Measurements from ENCODE around the gene SMAD3. TPM values are rescaled to one million over a fixed set of nuclear protein-coding genes. Genes with fewer than 3 reads are reported as not detected.

Gene SMAD3
- total and polyA plus RNA-seq, 2 of the 4 experiments (the other 2 are of a cell fraction) = 71.0 to 177 TPM

- H3K4me3 ChIP-seq (ENCODE audit: insufficient read depth, low read depth, low read length) = no peak overlapping the region
- no peak overlapping the region for H3K23ac ChIP-seq (ENCODE audit: low read depth, low read length)
- no peaks in the 10 kb centered on the region for H4K20me1 ChIP-seq (ENCODE audit: insufficient read depth, low read length)
- 0 out of 4 replicates have a peak, but pooled peaks cover 0 to 3% of the 10 kb centered on the region in 2 experiments for H3K79me1 ChIP-seq (ENCODE audit: low read depth in 1 of 2, low read length in 2 of 2)
- no peak overlapping the region for H4K8ac ChIP-seq (ENCODE audit: low read depth in 2 of 2, low read length in 2 of 2)
- H2BK120ac ChIP-seq (ENCODE audit: low read depth, low read length) = 0 out of 2 replicates have a peak overlapping the region, but pooled peaks have one; percentile 22
- H2BK5ac ChIP-seq (ENCODE audit: low read depth, low read length, poor library complexity, severe bottlenecking) = no peak overlapping the region
- ATAC-seq (ENCODE audit: low read depth) (no peak), DNase-seq (no peak)
- no peak overlapping the region for H3K27ac ChIP-seq (ENCODE audit: insufficient read depth, low read length)
- no peaks in the 10 kb centered on the region for H3K36me3 ChIP-seq (ENCODE audit: control insufficient read depth, insufficient read depth, low read length)
- BruUV-seq (replicated peaks) = no TSS peak
- H2BK20ac ChIP-seq (ENCODE audit: low read depth, low read length) = no peak overlapping the region
- H3K9ac ChIP-seq (ENCODE audit: low read depth, low read length) = no peak overlapping the region
- H3K9me3 ChIP-seq (ENCODE audit: control insufficient read depth, insufficient read depth, low read length) = no peaks in the 10 kb centered on the region
- H3K9me1 ChIP-seq (ENCODE audit: insufficient read depth, low read length) = peaks cover 5% of the 10 kb centered on the region; the same call in 1 of the 2 replicates
- peaks cover 13% of the 10 kb centered on the region for H3K4me1 ChIP-seq (ENCODE audit: control insufficient read depth, insufficient read depth, low read length)
- in situ Hi-C loops (cut with MboI; ENCODE audit: low sequenced_read_pairs) = no loop called here
- H2AK5ac ChIP-seq (ENCODE audit: low read depth, low read length) = peak overlapping the region; percentile 44
- no peak overlapping the region for H3K18ac ChIP-seq (ENCODE audit: low read depth, low read length)
- no peak overlapping the region for H3K4me2 ChIP-seq (ENCODE audit: low read depth, low read length)
- H2BK15ac ChIP-seq (ENCODE audit: low read depth, low read length) = no peak overlapping the region
- H3K14ac ChIP-seq (replicated peaks; ENCODE audit: low read depth, low read length) = no peak overlapping the region
- H2AK9ac ChIP-seq (replicated peaks; ENCODE audit: low read depth, low read length, poor library complexity) = no peak overlapping the region
- peak overlapping the region; percentile 53 for H2AFZ ChIP-seq (replicated peaks; ENCODE audit: low read length, poor library complexity)
- no peak overlapping the region for H3K56ac ChIP-seq (ENCODE audit: extremely low read depth, insufficient read depth, low read length)
- H4K91ac ChIP-seq (ENCODE audit: insufficient read depth, low read depth, low read length) = no peak overlapping the region
- intact Hi-C loops (cut with micrococcal nuclease) = no loop called here
- 71% methylated on average over 4 of the region's 12 CpGs; no CpG with 5 or more reads in 1 of the 2 experiments for WGBS, 2 experiments (ENCODE audit: extremely low coverage in 2 of 2, insufficient read length in 1 of 2)
- H3K27me3 ChIP-seq (ENCODE audit: control insufficient read depth, insufficient read depth, low read length) = peaks cover 4% of the 10 kb centered on the region; the same call in 1 of the 2 replicates
- POLR2A ChIA-PET (ENCODE audit: unreplicated experiment) = no interaction called here
- no peak overlapping the region for H4K5ac ChIP-seq (ENCODE audit: low read depth, low read length)
- H3K4ac ChIP-seq (ENCODE audit: low read depth, low read length) = no peak overlapping the region
- CTCF ChIA-PET = no interaction called here
- TF ChIP-seq FOS (IDR thresholded peaks at IDR 0.05; ENCODE audit: low read depth, low read length) (no peak), CHD1 (IDR thresholded peaks at IDR 0.05; ENCODE audit: low read depth, low read length) (no peak), POLR2A (IDR thresholded peaks at IDR 0.05; ENCODE audit: low read depth, low read length) (no peak), SMC3 (IDR thresholded peaks at IDR 0.05; ENCODE audit: low read depth, low read length) (no peak), RAD21 (IDR thresholded peaks at IDR 0.05; ENCODE audit: low read length) (no peak), NFE2L2 (IDR thresholded peaks at IDR 0.05; ENCODE audit: low read depth, low read length) (no peak), MXI1 (IDR thresholded peaks at IDR 0.05; ENCODE audit: borderline replicate concordance, low read depth, low read length) (no peak), RCOR1 (IDR thresholded peaks at IDR 0.05; ENCODE audit: insufficient replicate concordance, low read length) (no peak), RFX5 (IDR thresholded peaks at IDR 0.05; ENCODE audit: low read depth, low read length) (no peak), MAFK (IDR thresholded peaks at IDR 0.05; ENCODE audit: low read depth, low read length) (no peak), USF2 (IDR thresholded peaks at IDR 0.05; ENCODE audit: low read depth, low read length) (no peak), MAZ (IDR thresholded peaks at IDR 0.05; ENCODE audit: borderline replicate concordance, low read depth, low read length) (no peak), BHLHE40 (IDR thresholded peaks at IDR 0.05; ENCODE audit: low read depth, low read length) (no peak), CEBPB (IDR thresholded peaks at IDR 0.05; ENCODE audit: low read depth, low read length) (no peak)
- TF ChIP-seq, protein P1, sequence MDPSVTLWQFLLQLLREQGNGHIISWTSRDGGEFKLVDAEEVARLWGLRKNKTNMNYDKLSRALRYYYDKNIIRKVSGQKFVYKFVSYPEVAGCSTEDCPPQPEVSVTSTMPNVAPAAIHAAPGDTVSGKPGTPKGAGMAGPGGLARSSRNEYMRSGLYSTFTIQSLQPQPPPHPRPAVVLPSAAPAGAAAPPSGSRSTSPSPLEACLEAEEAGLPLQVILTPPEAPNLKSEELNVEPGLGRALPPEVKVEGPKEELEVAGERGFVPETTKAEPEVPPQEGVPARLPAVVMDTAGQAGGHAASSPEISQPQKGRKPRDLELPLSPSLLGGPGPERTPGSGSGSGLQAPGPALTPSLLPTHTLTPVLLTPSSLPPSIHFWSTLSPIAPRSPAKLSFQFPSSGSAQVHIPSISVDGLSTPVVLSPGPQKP (IDR thresholded peaks at IDR 0.05; ENCODE audit: borderline replicate concordance, low read depth, low read length) = no peak
- TF ChIP-seq, protein P2, sequence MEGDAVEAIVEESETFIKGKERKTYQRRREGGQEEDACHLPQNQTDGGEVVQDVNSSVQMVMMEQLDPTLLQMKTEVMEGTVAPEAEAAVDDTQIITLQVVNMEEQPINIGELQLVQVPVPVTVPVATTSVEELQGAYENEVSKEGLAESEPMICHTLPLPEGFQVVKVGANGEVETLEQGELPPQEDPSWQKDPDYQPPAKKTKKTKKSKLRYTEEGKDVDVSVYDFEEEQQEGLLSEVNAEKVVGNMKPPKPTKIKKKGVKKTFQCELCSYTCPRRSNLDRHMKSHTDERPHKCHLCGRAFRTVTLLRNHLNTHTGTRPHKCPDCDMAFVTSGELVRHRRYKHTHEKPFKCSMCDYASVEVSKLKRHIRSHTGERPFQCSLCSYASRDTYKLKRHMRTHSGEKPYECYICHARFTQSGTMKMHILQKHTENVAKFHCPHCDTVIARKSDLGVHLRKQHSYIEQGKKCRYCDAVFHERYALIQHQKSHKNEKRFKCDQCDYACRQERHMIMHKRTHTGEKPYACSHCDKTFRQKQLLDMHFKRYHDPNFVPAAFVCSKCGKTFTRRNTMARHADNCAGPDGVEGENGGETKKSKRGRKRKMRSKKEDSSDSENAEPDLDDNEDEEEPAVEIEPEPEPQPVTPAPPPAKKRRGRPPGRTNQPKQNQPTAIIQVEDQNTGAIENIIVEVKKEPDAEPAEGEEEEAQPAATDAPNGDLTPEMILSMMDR (conservative IDR thresholded peaks at IDR 0.05; ENCODE audit: low read depth, low read length) = no peak
- dilution Hi-C loops (cut with HindIII; ENCODE audit: low sequenced_read_pairs, unreplicated experiment) = no loop called here
These were observed 32.4 kb upstream of the SMAD3 start for GRCh38 chr15:67033012-67033411.
